BE2C (cell line): Measurements from ENCODE around the gene FBXL7.

Source experiments
- DNase-seq: peaks from one replicate; pipeline ENCODE4 v3.0.0-alpha.2; 2020
- H3K27me3 ChIP-seq: fragments of 250-450 bp; sonication (Bioruptor Pico); 2 replicates; pipeline ENCODE4 v1.5.1; 2020; ENCODE audit warnings: mild to moderate bottlenecking
- H3K36me3 ChIP-seq: fragments of 250-450 bp; sonication (Bioruptor Pico); 2 replicates; pipeline ENCODE4 v1.5.1; 2020; ENCODE audit warnings: mild to moderate bottlenecking
- H3K4me1 ChIP-seq: fragments of 250-450 bp; sonication (Bioruptor Pico); 2 replicates; pipeline ENCODE4 v1.5.1; 2020
- H3K4me3 ChIP-seq: 2 replicates; pipeline ENCODE4 v1.5.1; 2011; ENCODE audit warnings: low read depth, low read length
- H3K9me3 ChIP-seq: fragments of 250-450 bp; sonication (Bioruptor Pico); 2 replicates; pipeline ENCODE4 v1.5.1; 2020
- CTCF ChIP-seq: IDR thresholded peaks from 2 replicates; pipeline ENCODE4 v1.5.1; 2012; ENCODE audit warnings: mild to moderate bottlenecking, low read depth, low read length

The FBXL7 gene

DNA sequence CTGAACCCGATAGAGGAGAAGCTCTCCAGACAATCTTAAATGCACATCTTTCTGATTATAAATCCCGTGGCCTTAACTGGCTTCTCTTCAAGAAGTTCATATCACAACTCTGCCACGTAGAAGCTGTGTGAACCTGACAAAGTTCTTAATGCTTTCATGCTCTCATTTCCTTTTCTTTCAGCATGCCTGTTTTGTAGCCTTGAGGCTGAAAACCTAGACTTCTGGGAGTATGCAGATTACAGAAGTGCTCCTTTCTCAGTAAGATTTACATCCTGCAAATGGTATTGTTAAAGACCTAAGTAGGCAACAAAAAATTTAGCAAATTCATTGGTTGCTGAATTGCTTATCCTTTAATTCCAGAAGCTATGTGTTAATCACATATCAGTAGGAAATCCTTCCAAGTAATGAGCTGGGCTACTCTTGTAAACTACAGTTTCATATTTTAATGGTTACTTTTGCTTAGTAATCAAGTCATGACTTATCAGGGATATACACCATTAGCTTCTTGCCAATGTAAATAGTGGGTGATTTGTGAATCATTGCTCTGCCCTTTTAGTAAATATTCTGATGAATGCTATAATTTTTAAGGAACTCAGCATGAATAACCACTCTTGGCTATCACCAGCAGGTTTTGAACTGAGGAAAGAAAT, 334.7 kb downstream of the FBXL7 start:
- no peaks in the 10 kb centered on the region for H3K27me3 ChIP-seq
- H3K9me3 ChIP-seq, result no peaks in the 10 kb centered on the region
- DNase-seq, result no peak
- H3K36me3 ChIP-seq, result no peaks in the 10 kb centered on the region
- peaks cover 12% of the 10 kb centered on the region for H3K4me1 ChIP-seq
- TF ChIP-seq CTCF, result no peak
- H3K4me3 ChIP-seq, result no peak overlapping the region

GRCh38 chr5:15835514-15835913, 335.5 kb downstream of the FBXL7 start:
- peaks cover 12% of the 10 kb centered on the region for H3K4me1 ChIP-seq
- DNase-seq, result no peak
- no peaks in the 10 kb centered on the region for H3K27me3 ChIP-seq
- TF ChIP-seq CTCF, result no peak
- no peak overlapping the region for H3K4me3 ChIP-seq
- no peaks in the 10 kb centered on the region for H3K36me3 ChIP-seq
- H3K9me3 ChIP-seq, result no peaks in the 10 kb centered on the region

- H3K36me3 ChIP-seq, result no peaks in the 10 kb centered on the region
- peaks cover 8% of the 10 kb centered on the region for H3K9me3 ChIP-seq
- no peak overlapping the region for H3K4me3 ChIP-seq
- no peaks in the 10 kb centered on the region for H3K27me3 ChIP-seq
- no peaks in the 10 kb centered on the region for H3K4me1 ChIP-seq
- TF ChIP-seq CTCF, result no peak
- no peak for DNase-seq
Observed at GRCh38 chr5:15837551-15838289, 337.7 kb downstream of the FBXL7 start.

DNA sequence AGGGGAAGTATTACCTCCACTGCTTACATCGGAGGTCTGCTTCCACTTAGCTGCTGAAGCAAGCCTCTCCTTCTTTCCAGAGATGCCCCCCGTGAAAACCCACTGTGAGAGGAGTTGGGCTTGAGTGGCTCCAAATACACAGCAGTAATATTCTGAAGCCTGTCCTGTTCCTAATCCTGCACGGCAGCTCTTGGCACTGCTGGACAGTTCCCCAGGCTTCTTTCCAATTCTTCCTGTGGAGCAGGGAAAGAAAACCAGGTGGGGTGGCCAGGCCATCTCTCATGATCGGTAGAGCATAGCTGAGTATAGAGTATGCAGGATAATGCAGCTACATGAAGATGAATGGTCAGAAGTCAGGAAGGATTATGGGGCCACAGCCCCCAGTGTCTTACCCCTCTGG, 344.3 kb downstream of the FBXL7 start:
- H3K27me3 ChIP-seq, result no peaks in the 10 kb centered on the region
- no peak for DNase-seq
- no peaks in the 10 kb centered on the region for H3K4me1 ChIP-seq
- H3K9me3 ChIP-seq, result peaks cover 8% of the 10 kb centered on the region
- no peaks in the 10 kb centered on the region for H3K36me3 ChIP-seq
- no peak for TF ChIP-seq CTCF
- H3K4me3 ChIP-seq, result no peak overlapping the region

GRCh38 chr5:15844871-15845270, 344.9 kb downstream of the FBXL7 start:
- Histone ChIP-seq H3K27me3 (no peaks in the 10 kb centered on the region), H3K4me1 (no peaks in the 10 kb centered on the region), H3K36me3 (no peaks in the 10 kb centered on the region), H3K9me3 (peaks cover 8% of the 10 kb centered on the region), H3K4me3 (no peak overlapping the region)
- no peak for TF ChIP-seq CTCF
- no peak for DNase-seq

DNA sequence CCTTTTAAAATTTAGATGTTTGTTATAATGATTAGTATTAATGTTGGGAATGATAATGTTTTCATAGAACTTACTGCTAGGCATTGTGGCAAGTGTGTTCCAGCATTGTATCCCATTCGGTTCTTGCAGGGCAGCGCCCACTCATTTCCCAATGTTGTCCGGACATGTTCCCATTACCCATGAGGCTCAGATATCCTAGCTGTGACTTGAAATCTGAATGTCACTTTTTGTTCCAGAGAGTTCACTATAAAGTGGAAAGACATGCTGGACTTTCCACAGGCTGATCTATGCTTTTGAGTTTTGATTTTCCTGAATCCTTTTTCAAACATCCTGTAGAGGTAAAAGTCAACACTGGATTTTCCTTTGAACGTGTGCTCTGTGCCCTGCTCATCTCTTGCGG, 350.6 kb downstream of the FBXL7 start:
- DNase-seq, result no peak
- TF ChIP-seq CTCF, result no peak
- no peaks in the 10 kb centered on the region for H3K9me3 ChIP-seq
- no peak overlapping the region for H3K4me3 ChIP-seq
- H3K4me1 ChIP-seq, result peaks cover 10% of the 10 kb centered on the region
- H3K36me3 ChIP-seq, result no peaks in the 10 kb centered on the region
- H3K27me3 ChIP-seq, result no peaks in the 10 kb centered on the region
